ENCODE results near the gene BRD4.

Gene BRD4

DNA sequence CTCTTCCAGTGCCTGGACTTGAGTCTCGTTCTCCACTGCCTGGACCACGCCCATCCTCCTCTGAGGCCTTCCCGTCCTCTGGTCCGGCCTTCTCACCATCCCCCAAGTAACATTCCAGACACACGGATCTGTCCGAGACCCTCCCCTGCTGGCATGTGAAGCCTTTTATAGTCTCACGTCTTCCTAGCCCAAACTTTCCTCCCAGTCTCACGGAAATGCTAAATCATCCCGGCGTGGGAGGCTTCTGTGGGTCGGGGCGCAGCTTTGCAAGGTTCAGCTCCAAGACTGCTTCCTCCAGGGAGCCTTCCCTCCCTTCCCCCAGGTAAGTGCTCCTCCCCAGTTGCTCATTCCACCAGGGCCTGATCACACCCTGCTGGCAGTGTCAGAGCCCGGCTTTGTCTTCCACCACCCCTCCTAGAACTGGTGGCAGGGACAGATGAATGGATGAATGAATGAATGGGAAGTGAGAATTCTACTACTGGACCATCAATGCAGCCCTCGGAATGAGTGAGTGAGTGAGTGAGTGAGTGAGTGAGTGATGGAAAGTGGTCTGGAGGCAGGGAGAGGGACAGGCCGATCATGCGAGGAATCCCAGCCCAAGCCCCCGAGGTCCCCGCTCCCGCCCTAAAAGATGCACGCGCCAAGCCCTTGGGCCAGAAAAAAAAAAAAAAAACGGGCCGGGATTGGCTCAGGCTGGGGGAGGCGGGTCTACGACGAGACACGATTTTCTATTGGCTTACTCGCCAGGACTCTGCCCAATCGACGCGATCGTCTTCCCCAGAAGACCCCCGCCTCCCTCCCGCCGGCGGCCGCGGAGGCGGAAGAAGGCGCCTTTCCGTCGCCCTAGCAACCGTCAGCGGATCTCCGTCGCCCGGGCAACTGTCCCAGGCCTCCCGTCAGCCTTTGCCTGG, 109.3 kb downstream of the BRD4 start:
- peak; percentile 94 for DNase-seq

DNA sequence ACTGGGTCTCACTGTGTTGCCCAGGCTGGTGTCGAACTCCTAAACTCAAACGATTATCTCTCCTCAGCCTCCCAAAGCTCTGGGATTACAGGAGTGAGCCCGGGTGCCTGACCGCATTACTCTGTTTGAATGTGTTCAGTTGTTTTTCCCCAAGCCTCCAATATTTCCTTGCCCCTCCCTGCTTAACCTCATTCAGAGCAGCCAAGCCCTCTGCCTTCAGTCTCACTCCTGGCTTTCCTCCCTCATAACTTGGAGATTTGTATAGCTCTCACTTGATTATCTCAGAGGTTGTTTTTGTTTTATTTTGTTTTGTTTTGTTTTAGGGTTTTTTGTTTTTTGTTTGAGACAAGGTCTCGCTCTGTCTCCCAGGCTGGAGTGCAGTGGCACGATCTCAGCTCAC, 111.5 kb downstream of the BRD4 start:
- no peak for DNase-seq

DNA sequence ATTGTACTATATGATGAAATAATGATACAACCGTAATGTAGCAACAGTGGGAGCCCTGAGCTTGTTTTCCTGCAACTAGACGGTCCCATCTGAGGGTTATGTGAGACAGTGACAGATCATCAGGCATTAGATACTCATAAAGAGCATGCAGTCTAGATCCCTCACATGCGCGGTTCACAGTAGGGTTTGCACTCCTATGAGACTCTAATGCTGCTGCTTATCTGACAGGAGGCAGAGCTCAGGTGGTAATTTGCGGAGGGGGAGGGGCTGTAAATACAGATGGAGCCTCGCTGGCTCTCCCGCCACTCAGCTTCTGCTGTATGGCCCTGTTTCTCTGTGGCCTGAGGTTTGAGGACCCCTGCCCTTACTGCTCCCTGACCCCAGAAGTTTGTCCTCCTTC, 113.8 kb downstream of the BRD4 start:
- no peak for DNase-seq

DNA sequence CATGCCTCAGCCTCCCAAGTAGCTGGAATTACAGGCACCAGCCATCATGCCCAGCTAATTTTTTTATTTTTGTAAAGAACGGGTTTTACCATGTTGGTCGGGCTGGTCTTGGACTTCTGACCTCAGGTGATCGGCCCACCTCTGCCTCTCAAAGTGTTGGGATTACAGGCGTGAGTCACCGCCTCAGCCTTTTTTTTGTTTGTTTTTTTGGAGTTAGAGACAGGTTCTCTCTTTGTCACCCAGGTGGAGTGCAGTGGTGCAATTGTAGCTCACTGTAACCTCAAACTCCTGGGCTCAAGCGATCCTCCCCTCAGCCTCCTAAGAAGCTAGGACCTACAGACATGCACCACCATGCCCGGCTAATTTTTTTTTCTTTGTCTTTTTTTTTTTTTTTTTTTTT, 116.0 kb downstream of the BRD4 start:
- no peak for DNase-seq

DNA sequence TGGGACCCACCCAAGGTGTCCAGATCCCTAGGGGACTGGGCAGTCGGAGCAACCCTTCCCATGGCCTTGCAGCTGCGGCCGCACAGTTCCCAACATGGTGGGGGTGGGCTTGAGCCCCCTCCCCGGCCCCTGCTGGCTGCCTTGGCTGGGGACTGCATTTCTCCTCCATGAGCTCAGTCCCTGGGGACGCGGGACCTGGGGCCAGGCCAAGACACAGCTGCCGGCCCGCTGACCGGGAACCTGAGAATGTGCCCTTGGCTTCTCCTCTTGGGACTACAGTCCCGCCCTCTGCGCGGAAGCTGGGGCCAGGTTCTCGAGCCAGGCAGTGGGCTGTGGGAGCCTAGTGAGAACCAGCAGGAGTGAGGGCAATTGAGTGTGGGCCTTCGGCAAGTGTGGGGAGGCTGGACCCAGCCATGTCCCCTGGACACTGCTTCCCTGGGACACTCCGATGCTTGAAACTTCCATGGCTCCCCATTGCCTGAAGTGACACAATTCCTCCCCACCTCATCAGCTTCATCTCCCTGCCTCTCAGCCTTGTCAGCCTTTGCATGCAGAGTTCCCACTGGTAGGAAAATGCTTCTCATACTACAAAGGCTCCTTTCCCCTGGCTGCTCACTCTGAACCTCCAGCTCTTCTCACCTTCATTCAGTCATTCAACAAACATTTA, 118.5 kb downstream of the BRD4 start:
- peak; percentile 69 for DNase-seq

DNA sequence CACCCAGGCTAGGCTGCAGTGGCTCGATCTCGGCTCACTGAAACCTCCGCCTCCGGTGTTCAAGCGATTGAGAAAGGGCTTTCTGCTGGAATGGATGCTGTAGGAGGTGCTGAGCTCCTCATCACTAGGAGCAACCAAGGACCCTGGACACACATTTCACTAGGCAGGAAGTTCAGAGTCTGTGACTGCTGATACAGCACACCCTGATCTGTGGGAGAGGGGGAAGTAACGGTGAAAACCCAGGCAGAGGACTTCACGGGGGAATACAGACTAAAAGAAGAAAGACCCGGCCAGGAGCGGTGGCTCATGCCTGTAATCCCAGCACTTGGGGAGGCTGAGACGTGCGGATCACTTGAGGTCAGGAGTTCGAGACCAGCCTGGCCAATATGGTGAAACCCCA, 119.6 kb downstream of the BRD4 start:
- DNase-seq, result no peak

DNA sequence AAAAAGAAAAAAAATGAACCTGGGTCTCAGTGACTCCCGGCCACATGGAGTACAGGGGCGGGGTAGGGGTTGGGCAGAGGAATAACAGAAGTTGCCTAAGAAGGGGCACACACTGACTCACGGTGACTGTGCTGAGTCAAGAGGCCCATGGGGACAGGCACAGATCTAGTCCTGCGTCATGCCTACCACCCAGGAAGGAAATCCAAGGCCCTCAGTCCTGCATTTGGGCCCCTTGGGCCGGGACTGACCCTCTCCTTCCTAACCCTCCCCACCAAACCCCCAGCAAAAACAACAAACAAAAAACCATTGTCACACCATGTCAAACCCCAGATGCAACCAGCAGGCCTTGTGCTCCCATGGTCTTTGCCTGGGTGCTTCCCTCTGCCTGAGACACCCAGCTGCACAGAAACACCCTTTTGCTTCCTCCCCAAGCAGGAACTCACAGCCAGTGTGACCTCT, 122.0 kb downstream of the BRD4 start:
- no peak for DNase-seq

DNA sequence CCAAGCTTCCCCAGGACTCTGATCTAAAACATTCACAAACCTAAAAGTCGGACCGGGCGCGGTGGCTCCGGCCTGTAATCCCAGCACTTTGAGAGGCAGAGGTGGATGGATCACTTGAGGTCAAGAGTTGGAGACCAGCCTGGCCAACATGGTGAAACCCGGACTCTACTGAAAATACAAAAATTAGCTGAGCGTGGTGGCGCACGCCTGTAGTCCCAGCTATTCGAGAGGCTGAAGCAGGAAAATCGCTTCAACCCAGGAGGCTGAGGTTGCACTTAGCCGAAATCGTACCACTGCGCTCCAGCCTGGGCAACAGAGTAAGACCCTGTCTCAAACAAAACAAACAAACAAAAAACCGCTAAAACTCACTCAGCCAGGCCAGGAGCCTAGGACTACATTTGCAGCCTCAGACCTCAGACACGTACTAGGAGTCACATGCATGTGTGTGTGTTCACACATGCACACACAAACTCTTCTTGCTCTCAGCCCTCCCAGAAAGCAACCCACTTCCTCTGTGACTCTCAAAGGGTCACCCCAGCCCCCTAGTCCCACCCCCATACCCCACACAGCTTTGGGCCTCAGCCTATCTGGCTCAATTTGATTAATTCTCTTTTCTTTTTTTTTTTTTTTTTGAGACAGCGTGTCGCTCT, 130.8 kb downstream of the BRD4 start:
- DNase-seq, result no peak

DNA sequence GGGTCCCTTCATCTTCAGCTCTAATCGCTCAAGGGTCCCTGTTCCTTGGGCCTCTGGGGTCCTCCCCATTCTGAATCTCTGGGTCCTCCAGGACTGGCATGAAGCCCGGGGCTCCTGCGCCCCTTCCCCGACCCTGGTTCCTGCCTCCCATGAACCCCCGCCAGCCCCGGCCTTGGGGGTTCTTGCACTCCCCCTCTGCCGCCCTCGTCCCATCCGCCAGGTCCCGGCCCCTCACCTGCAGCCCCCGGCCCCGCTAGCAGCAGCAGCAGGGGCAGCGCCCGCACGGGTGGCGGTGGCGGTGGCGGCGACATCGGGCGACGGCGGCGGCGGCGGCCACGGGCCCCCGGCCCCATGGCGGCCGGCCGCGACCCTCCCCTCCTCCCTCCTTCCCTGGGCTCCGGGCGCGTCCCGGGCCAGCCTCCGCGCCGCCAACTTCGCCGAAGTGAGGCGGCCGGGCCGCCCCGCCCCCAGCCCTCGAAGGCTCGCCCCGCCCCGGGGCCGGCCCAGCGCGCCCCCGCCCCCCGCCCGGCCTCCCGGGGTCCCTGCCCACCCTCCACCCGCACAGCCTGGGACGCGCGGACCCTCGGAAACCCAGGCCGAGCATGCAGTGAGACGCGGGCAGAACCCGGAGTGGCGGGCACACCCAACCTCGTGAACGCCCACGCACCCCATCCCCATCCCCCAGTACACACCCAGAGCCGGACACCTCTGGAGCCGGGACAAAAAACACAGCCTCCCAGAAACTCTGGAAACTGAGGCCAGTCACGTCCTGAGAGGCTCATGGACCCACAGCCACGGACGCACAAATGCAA, 131.6 kb downstream of the BRD4 start, which contains the start of gene NOTCH3:
Gene NOTCH3, minus strand, starts transcription at position 443 of the 812 bp plus-strand sequence. Its CDS starts 90 bp downstream, at position 353.
- DNase-seq, result peak; percentile 71

DNA sequence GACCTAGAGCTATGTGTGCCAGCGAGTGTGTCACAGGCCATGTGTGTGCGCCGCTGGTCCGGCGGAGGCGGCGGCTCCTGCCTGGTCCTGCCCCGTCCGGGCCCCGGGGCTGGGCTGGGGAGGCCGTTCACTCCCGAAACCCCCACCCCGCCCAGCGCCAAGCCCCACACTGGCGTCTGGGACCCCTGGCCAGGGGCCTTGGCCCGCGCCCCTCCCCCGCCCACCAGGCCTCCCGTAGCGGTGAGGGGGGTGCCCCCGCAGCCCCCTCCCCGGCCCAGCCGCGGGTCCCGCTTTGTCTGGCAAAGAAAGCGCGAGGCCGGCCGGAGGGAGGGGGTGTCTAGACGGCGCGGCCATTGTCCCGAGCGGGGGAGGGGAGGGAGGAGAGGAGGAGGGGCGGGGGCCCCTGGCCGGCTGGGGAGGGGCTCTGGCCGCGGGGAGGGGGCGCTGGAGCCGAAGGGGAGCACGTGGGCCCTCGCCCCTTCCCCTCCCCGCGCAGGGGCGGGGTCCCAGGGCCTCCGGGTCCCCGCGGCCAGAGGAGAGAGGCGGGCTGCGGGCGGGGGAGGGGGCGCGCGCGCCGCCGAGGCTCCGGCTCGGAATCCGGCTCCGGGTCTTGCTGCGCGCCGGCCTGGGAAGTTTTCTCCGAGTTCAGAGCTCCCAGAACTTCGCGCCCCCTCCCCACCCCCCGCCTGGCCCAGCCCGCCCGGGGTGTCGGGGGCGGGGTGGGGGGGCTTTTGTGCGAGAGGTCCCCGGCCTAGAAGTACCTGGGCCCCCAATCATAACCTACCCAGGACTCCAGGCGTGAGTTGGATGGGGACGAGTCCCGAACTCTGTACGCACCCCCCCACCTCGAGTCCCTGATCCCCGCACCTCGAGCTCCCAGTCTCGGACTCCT, 132.4 kb downstream of the BRD4 start:
- DNase-seq, result peak; percentile 85

DNA sequence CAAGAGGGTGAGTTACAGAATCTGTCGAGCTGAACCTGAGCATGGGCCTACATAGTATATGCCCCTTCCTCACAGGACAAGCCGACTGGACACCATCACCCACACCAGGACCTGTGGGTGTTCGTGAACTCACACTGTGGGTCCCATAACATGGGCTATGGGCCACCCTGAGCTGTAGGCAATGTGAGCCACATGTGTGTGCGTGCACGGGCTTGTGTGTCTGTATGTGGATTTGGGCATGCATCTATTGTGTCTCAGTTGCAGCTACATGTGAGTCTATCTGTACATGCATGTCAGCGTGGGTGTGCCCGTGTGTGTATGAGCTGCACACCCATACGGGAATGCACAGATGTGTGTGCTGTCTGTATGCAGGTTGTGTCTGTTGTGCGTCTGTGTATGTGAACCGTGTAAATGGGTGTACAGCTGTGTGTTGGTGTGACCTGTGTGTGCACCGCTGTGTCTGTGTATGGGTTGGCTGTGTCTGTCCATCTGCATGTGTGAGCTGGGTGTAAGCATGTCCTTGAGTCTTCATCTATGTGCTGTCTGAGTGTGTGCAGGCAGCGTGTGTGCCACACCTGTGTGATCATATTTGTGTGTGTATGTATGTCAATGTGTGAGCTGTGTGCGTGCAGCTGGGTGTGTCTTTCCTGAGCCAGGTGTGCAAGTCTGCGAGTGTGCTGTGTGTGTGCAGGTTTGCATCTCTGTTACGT, 133.2 kb downstream of the BRD4 start:
- no peak for DNase-seq

DNA sequence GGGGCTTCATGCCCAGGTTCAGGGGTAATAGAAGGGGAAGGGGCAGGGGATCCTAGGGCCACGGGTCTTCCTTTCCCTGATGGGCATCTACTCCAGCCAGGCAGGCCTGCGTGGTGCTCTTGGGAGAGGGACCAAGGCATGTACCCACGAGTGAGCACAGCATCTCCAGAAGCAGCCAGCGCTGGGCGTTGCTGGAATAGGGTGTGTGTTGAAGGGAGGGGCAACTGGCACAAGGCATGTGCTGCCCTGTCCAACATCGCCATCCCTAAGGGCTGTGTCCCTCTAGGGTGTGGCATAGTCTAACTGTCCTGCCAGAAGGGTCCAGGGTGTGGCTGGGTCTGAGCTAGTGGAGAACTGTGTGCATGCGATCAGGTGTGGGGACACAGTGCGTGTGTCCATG, 134.4 kb downstream of the BRD4 start:
- no peak for DNase-seq

DNA sequence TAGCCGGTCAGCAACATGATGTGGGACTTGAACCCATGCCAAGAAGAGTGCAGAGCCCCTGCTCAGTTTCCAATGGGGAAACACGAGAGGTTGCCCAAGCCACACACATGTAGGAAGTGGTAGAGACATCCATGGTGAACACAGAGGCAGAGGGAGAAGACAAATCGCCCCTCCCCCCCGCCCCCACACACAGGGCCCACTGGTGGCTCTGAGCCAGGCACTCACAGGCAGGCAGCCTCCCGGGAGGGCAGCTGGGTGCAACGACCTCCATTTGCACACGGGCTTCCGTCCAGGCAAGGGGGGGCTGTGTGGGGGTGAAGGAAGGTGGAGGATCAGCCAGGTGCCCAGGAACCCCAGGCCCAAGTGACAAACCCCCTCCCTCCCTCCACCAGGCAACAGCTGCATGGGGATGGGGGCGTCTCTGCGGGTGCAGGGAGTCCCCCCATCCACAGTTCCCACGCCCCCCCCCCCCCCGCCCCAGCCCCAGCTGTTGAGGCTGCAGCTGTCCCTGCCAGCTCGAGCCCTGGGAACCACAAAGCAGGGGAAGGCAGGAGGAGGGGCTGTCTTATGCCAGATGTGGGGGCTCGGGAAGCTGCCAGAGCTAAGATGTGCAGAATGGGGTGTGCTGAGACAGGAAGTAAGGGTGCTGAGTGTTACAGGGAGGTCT, 134.9 kb downstream of the BRD4 start:
- DNase-seq, result peak; percentile 71

DNA sequence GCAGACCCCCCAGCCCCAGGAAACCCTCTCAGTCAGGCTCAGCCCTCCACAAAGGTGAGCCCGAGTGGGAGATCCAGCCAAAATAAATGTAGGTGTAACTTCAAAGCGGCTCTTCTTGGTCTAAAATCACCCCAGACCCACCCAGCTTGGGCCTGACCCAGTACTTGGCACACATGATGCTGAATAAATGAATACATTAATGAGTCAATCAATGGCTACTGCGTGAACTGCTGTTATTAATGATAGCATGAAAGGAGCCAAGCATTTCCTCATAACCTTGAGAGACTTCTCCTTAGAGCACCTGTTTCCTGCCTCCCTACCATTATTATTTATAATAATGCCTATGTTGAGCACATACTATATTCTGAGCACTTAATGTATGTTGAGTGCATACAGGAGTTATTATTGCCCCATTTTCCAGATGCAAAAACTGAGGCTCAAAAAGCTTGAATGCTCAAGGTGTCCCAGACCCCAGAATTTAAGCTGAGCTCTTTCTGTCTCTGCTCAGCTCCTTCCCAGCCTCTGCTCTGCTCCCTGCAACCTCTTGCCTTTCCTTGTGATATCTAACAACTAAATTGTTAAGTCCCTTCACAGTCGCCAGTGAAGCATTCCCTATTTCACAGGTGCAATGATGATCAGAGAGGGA, 135.9 kb downstream of the BRD4 start:
- no peak for DNase-seq

DNA sequence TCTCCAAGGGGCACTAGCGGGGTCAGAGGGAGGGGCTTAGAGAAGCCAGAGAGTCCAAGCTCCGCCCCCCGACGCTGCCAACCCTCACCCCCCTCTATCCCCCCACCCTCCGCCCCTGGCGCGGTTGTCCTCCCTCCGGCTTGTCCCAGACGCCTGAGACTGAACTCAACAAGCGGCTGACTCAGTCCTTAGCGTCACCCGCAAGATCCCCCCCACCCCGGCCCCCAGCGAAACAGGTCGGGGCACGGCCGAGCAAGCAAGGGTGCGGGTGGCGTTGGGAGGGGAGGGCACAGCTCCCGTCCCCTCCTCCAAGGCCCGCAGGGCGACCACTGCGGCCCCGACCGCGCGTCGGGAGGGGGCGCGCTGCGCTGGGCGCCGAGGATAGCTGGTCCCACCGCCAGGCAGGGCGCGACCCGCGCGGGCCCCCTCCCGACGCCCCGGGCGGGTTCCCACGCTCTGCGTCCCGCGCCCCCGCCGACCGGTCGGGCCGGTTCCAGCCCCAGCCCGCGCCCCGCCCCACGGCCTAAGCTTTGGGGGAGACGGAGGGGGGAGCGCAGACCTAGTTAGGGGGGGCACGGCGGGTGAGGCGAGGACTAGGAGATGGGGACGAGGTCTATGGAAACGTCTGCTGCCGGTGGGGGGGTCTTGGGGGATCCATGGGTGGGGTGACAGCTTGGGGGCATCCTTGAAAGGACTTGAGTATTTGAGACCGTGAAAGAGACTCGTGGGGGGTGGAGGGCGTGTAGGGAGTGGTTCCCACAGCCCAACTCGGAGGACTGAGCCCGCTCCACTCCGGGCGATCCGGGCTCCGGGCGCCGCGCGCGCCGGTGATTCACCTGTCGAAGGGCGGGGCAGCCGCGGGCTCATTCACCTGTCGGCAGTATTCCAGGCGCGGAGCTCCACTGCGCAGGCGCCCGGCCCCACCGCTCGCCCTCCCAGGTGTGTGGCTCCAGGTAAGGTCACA, 136.7 kb downstream of the BRD4 start:
- DNase-seq, result peak; percentile 76

DNA sequence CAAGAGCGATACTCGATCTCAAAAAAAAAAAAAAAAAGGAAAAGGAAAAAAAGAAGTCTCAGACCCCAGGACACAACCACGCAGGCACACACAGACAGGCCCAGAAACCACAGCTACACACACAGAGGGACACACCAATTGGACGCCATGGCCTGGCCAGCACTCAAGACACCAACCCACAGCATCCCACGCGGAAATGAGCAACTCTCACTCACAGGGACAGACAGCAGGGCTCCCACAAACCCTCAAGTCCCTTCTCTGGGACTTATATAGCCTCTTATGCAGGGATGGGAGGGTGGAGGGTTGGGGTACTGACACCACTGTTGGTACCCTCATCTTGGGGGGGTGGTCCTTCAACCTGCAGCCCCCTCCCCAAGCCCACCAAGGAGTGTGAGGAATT, 137.4 kb downstream of the BRD4 start:
- no peak for DNase-seq

DNA sequence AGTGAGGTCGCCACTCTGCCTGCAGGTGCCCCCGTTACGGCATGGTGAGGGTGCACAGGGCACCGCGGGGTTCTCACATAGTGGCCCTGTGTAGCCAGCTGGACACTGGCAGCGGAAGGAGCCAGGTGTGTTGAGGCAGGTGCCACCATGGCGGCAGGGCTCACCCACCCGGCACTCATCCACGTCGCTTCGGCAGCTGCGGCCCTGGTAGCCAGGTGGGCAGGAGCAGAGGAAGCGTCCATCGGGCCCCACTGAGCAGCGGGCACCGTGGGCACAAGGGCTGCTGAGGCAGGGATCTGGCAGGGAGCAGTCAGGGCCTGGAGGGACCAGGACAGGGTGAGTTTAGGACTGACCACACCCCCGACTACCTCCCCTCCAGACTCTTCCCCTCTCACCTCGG, 140.4 kb downstream of the BRD4 start:
- DNase-seq, result no peak

DNA sequence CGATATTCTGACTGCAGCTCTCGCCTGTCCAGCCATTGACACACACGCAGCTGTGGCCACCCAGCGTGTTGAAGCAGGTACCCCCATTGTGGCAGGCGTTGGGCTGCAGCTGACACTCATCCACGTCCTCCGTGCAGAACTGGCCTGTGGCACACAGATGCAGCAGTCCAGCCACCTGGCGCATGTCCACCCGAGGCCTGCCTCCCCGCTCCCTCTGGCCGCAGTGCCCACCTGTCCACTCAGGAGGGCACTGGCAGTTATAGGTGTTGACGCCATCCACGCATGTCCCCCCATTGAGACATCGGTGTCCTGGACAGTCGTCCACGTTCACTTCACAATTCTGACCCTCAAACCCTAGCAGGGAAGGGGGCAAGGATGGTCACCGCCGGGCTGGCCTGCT, 140.8 kb downstream of the BRD4 start:
- DNase-seq, result no peak

DNA sequence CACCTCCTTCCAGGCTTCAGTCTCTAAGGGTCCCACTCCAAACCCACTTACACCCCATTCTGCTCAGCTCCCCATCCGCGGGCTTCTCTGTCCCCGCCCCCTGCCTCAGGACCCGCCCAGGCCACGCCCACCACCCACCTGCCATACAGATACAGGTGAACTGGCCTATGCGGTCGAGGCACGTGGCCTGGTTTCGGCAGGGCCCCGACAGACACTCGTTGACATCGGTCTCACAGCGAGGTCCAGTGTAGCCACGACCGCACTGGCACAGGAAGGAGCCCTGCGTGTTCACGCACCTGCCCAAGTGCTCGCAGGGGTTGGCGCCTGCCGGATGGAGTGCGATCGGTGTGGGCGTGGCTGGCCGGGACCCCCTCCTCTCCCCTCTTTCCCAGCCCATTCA, 143.5 kb downstream of the BRD4 start:
- DNase-seq, result no peak
